ENCODE measurements around the gene MAP2K7. TPM values are rescaled to one million over a fixed set of nuclear protein-coding genes. Genes with fewer than 3 reads are reported as not detected.

MAP2K7 gene
- total and polyA plus RNA-seq, 7 donors = 12.5 to 27.8 (median 16.5) TPM

DNA sequence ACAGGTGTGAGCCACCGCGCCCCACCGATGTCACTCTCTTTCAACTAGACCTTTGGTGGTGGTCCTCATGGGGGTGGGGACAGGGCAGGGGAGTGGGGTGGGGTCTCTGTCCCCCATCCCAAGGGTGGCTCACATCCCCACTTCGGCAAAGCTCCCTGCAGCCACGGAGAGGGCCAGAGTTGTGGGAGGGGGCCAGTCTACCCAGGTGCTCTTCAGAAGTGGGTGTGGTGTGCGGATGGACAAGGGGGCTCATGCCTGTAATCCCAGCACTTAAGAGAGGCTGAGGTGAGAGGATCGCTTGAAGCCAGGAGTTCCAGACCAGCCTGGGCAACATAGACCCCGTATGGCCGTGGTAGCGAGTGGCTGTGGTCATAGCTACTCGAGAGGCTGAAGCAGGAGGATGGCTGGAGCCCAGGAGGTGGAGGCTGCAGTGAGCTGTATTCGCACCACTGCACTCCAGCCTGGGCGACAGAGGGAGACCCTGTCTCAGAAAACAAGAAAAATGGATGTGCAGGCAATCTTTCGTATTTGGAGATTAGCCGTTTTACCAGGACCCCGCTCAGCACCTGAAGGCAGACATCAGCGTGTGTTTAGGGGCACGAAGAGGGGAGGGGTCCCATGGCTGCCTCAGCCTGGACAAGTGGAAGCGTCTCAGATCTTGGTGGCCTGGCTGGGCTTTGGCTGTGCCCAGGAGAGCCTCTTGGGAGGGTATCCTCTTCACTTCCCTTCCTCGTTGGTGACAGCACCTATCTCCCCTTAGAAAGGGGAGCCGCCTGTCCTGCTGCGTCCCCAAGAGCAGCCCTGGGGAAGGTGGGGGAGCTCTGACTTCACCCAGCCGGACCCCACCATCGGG, 11.8 kb downstream of the MAP2K7 start:
- intact Hi-C loops (cut with DNase I) = no loop called here
- Histone ChIP-seq H3K27me3 (peaks cover 38 to 52% (median 52%) of the 10 kb centered on the region in 3 donors), H3K4me1 (peaks cover 0 to 43% (median 41%) of the 10 kb centered on the region in 4 donors), H3K9me3 (no peaks in the 10 kb centered on the region), H3K4me3 (peak overlapping the region in 1 of 4 donors; percentile 33), H3K36me3 (peaks cover 25 to 31% (median 26%) of the 10 kb centered on the region in 4 donors), H3K27ac (no peak overlapping the region)
- 38 to 49% methylated on average over 24 of the region's 24 CpGs for WGBS, 2 donors
- TF ChIP-seq, protein P1, sequence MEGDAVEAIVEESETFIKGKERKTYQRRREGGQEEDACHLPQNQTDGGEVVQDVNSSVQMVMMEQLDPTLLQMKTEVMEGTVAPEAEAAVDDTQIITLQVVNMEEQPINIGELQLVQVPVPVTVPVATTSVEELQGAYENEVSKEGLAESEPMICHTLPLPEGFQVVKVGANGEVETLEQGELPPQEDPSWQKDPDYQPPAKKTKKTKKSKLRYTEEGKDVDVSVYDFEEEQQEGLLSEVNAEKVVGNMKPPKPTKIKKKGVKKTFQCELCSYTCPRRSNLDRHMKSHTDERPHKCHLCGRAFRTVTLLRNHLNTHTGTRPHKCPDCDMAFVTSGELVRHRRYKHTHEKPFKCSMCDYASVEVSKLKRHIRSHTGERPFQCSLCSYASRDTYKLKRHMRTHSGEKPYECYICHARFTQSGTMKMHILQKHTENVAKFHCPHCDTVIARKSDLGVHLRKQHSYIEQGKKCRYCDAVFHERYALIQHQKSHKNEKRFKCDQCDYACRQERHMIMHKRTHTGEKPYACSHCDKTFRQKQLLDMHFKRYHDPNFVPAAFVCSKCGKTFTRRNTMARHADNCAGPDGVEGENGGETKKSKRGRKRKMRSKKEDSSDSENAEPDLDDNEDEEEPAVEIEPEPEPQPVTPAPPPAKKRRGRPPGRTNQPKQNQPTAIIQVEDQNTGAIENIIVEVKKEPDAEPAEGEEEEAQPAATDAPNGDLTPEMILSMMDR (IDR thresholded peaks at IDR 0.05) = no peak
- TF ChIP-seq POLR2A (IDR thresholded peaks at IDR 0.05) (no peak), POLR2AphosphoS5 (IDR thresholded peaks at IDR 0.05) (peak in 1 of 4 donors; percentile 24), EP300 (IDR thresholded peaks at IDR 0.05) (no peak)
- no peak for DNase-seq

- Histone ChIP-seq H3K36me3 (peaks cover 17 to 23% (median 18%) of the 10 kb centered on the region in 4 donors), H3K27ac (peak overlapping the region in 1 of 4 donors; percentile 81), H3K27me3 (peaks cover 38 to 52% (median 52%) of the 10 kb centered on the region in 3 donors)
These were observed 12.7 kb downstream of the MAP2K7 start for GRCh38 chr19:7916103-7916954.

GRCh38 chr19:7916955-7917266, 13.2 kb downstream of the MAP2K7 start:
- WGBS, 2 donors = 6 to 7% methylated on average over 12 of the region's 12 CpGs
- Histone ChIP-seq H3K4me1 (peaks cover 0 to 53% (median 51%) of the 10 kb centered on the region in 4 donors), H3K27me3 (peaks cover 38 to 52% (median 52%) of the 10 kb centered on the region in 3 donors), H3K36me3 (peaks cover 13 to 19% (median 14%) of the 10 kb centered on the region in 4 donors), H3K9me3 (no peaks in the 10 kb centered on the region), H3K4me3 (peak overlapping the region in 3 of 4 donors; percentile 8 to 42 (median 33)), H3K27ac (peak overlapping the region in 1 of 4 donors; percentile 81)
- no peak for TF ChIP-seq EP300 (IDR thresholded peaks at IDR 0.05)
- TF ChIP-seq, protein P1 (IDR thresholded peaks at IDR 0.05) = no peak
- TF ChIP-seq POLR2A (IDR thresholded peaks at IDR 0.05) = no peak
- TF ChIP-seq POLR2AphosphoS5 (IDR thresholded peaks at IDR 0.05) = no peak
- intact Hi-C loops (cut with DNase I) = no loop called here
- DNase-seq = no peak

More at GRCh38 chr19:7916103-7916954, 12.7 kb downstream of the MAP2K7 start:
- H3K4me3 ChIP-seq = peak overlapping the region in 3 of 4 donors; percentile 8 to 42 (median 33)
- H3K9me3 ChIP-seq = no peaks in the 10 kb centered on the region
- no peak for TF ChIP-seq POLR2AphosphoS5 (IDR thresholded peaks at IDR 0.05)
- no peak for TF ChIP-seq POLR2A (IDR thresholded peaks at IDR 0.05)
- TF ChIP-seq, protein P1 (IDR thresholded peaks at IDR 0.05) = no peak
- TF ChIP-seq EP300 (IDR thresholded peaks at IDR 0.05) = no peak
- no peak for DNase-seq
- H3K4me1 ChIP-seq = peaks cover 0 to 48% (median 46%) of the 10 kb centered on the region in 4 donors
- intact Hi-C loops (cut with DNase I) = no loop called here
- 1% methylated on average over 104 of the region's 104 CpGs for WGBS, 2 donors

DNA sequence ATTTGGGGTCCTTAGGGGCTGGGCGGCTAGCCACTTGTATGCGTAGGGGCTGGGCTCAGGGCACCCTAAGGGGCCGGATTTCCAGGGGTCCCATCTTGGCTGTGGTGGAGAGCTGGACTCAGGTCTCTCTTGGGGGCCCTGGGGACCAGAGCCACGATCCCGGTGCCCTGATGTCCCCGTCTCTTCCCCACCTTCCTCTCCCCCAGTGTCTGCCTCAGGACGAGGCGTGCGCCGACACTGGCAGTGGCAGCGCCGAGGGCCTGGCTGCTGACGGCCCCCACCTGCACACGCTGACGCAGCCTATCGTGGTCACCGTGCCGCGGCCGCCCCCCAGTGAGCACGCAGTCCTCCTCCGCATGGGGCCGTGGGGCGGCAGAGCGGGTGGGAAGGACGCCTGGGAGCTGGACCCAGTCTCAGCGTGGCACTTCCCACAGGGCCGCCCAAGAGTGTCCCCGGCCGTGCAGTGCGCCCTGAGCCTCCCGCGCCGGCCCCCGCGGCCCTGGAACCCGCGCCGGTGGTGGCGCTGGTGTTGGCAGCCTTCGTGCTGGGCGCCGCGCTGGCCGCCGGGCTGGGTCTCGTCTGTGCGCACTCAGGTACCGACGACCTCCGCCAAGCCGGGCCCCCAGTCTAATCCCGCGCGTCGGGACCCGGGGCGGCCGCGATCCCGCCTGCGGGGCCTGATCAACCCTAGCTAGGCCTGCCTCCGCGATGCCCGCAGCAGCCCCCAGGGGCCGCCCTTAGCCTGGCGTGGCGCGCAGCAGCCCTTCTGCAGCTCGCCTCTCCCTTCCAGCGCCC, 13.8 kb downstream of the MAP2K7 start:
- peaks cover 0 to 59% (median 57%) of the 10 kb centered on the region in 4 donors for H3K4me1 ChIP-seq
- no peaks in the 10 kb centered on the region for H3K9me3 ChIP-seq
- no peak for DNase-seq
- peaks cover 11 to 19% (median 14%) of the 10 kb centered on the region in 4 donors for H3K36me3 ChIP-seq
- peak overlapping the region; percentile 13 to 81 (median 34) for H3K27ac ChIP-seq
- peak overlapping the region in 3 of 4 donors; percentile 6 to 42 (median 38) for H3K4me3 ChIP-seq
- H3K27me3 ChIP-seq = peaks cover 38 to 52% (median 52%) of the 10 kb centered on the region in 3 donors
- TF ChIP-seq POLR2A (IDR thresholded peaks at IDR 0.05) (no peak), POLR2AphosphoS5 (IDR thresholded peaks at IDR 0.05) (peak in 1 of 4 donors; percentile 8)
- TF ChIP-seq, protein P1 (IDR thresholded peaks at IDR 0.05) = peak; percentile 13 to 63 (median 40)
- 1 to 2% methylated on average over 71 of the region's 71 CpGs for WGBS, 2 donors
- intact Hi-C loops (cut with DNase I) = no loop called here
